Measurements from ENCODE around the gene ZNF626. TPM values are rescaled to one million over a fixed set of nuclear protein-coding genes. Genes with fewer than 3 reads are reported as not detected.

ZNF626 gene
- total RNA-seq, 2 experiments from 2014 or later, result 7.9 to 8.1 TPM

DNA sequence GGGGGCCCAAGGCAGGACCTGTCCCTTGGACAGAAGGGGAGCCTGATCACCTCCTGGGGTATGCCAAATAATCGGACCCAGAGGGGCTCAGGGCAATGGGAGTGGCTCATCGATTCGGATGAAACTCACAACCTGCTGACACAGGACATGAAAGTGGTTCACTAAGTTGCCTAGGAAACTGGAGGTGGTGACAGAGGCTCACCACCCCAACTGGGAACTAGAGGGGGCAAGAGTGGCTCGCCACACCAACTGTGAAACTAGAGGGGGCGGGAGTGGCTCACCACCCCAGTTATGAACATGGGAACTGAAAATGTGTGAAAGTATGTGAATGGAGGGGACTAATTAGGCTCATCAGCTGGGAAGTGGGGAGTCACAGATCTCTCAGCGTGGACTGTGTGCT lies 49.5 kb downstream of the ZNF626 start:
- Mint-ChIP-seq H3K4me1 (no peaks in the 10 kb centered on the region), H3K9me3 (ENCODE audit: low read depth) (peaks cover 31% of the 10 kb centered on the region), H3K36me3 (no peaks in the 10 kb centered on the region), H3K27me3 (no peaks in the 10 kb centered on the region), H3K4me3 (no peak overlapping the region), H3K27ac (no peak overlapping the region)
- ATAC-seq (no peak), DNase-seq (no peak)
- CTCF ChIA-PET, result no interaction called here

GRCh38 chr19:20607943-20608342 lies 53.4 kb downstream of the ZNF626 start:
- Mint-ChIP-seq H3K9me3 (ENCODE audit: low read depth) (peaks cover 30% of the 10 kb centered on the region), H3K4me1 (no peaks in the 10 kb centered on the region), H3K27ac (no peak overlapping the region), H3K36me3 (no peaks in the 10 kb centered on the region), H3K27me3 (no peaks in the 10 kb centered on the region), H3K4me3 (no peak overlapping the region)
- DNase-seq (no peak), ATAC-seq (no peak)
- CTCF ChIA-PET, result no interaction called here

Other genes with a start within 250 kb of the ZNF626 start
- gene ZNF737, start 95.8 kb downstream of the ZNF626 start, total RNA-seq, result 10 to 100 TPM; 11.7 to 18.3 TPM
- gene ZNF66, start 114.7 kb upstream of the ZNF626 start, total RNA-seq, result 10 to 100 TPM in 1 of 2 experiments, 1 to 10 TPM in 1; 8.8 to 18.4 TPM